ENCODE results near the gene LCOR. TPM values are rescaled to one million over a fixed set of nuclear protein-coding genes. Genes with fewer than 3 reads are reported as not detected.

Gene LCOR
- total RNA-seq, 4 donors from 2014 or later, result 22.3 to 220 (median 38.5) TPM

DNA sequence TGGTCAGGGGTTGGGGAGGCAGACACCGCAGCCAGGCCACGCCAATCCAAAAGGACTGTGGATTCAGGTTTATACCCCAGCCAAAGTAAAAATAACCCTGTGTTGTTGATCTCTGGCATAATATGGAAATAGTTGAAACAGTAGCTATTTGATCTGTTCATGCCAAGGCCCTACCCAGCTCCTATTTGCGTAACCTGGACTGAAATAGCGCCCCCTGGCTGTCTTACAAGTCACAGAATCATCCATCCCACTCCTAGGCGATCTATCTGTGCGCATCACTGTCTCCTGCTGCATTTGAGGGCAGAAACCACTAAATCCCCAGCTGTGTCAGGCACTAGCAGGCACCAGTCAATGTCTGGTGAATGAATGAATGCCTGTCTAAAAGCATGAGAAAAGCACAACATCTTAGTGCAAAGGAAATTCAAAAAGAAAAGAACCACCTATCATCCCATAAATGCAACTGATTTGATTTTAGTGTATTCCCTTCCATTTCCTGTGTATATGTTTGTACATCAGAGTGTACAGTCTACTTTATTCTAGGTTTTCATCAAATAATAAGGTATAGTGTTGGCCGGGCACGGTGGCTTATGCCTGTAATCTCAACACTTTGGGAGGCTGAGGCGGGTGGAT, 193.6 kb downstream of the LCOR start:
- no peak overlapping the region for H3K4me3 ChIP-seq
- no peaks in the 10 kb centered on the region for H3K27me3 ChIP-seq
- TF ChIP-seq, protein P1, sequence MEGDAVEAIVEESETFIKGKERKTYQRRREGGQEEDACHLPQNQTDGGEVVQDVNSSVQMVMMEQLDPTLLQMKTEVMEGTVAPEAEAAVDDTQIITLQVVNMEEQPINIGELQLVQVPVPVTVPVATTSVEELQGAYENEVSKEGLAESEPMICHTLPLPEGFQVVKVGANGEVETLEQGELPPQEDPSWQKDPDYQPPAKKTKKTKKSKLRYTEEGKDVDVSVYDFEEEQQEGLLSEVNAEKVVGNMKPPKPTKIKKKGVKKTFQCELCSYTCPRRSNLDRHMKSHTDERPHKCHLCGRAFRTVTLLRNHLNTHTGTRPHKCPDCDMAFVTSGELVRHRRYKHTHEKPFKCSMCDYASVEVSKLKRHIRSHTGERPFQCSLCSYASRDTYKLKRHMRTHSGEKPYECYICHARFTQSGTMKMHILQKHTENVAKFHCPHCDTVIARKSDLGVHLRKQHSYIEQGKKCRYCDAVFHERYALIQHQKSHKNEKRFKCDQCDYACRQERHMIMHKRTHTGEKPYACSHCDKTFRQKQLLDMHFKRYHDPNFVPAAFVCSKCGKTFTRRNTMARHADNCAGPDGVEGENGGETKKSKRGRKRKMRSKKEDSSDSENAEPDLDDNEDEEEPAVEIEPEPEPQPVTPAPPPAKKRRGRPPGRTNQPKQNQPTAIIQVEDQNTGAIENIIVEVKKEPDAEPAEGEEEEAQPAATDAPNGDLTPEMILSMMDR (IDR thresholded peaks at IDR 0.05), result peak in 3 of 4 experiments; percentile 63 to 70 (median 70)
- no peak for TF ChIP-seq POLR2AphosphoS5 (IDR thresholded peaks at IDR 0.05)
- no peaks in the 10 kb centered on the region for H3K9me3 ChIP-seq
- H3K27ac ChIP-seq, result peak overlapping the region in 1 of 4 donors; percentile 75
- ATAC-seq, result peak; percentile 50
- 66 to 75% methylated on average over 6 to 7 of the region's 9 CpGs for WGBS, 2 donors (ENCODE audit: low coverage in 1 of 2)
- H3K4me1 ChIP-seq, result peaks cover 0 to 41% (median 5%) of the 10 kb centered on the region in 3 donors
- no peaks in the 10 kb centered on the region for H3K36me3 ChIP-seq

DNA sequence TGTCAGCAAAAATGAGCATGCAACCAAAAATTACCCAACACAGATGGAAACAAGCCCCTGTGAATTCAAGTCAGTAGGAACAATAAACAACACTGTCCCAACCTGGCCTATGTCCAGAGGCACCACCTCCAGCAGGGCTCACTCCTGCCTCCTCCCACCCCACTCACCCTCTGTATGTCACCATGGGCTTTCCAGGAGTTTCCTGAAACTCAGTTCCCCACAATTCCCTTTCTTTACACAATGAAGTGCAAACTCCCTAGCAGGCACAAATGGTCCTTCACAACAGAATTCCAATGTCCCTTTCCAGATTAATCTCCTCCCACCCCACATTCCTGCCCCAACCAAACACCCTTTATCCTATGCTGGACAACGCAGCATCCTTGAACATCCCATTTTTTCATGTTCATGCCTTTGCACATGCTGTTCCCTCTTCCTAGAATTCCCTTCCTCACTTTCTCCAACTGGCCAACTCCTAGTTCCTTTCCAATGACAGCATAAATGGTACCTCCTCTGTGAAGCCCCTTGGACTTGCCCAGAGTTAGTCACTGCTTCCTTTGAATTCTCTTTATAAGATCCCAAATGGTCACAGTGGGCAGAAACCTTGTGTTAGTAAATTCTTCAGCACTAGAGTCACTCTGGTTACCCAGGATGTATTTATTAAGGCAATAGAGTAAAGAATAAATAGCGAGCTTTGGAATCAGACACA, 196.2 kb downstream of the LCOR start:
- no peak overlapping the region for H3K27ac ChIP-seq
- ATAC-seq, result no peak
- H3K36me3 ChIP-seq, result no peaks in the 10 kb centered on the region
- peaks cover 0 to 25% (median 0%) of the 10 kb centered on the region in 3 donors for H3K4me1 ChIP-seq
- H3K4me3 ChIP-seq, result no peak overlapping the region
- H3K9me3 ChIP-seq, result no peaks in the 10 kb centered on the region
- WGBS, 2 donors (ENCODE audit: low coverage in 1 of 2), result 88 to 100% methylated on average over 1 to 2 of the region's 2 CpGs
- TF ChIP-seq POLR2A (IDR thresholded peaks at IDR 0.05), result no peak
- TF ChIP-seq, protein P1 (IDR thresholded peaks at IDR 0.05), result no peak
- no peak for TF ChIP-seq POLR2AphosphoS5 (IDR thresholded peaks at IDR 0.05)
- TF ChIP-seq EP300 (IDR thresholded peaks at IDR 0.05), result no peak
- peaks cover 4% of the 10 kb centered on the region for H3K27me3 ChIP-seq

DNA sequence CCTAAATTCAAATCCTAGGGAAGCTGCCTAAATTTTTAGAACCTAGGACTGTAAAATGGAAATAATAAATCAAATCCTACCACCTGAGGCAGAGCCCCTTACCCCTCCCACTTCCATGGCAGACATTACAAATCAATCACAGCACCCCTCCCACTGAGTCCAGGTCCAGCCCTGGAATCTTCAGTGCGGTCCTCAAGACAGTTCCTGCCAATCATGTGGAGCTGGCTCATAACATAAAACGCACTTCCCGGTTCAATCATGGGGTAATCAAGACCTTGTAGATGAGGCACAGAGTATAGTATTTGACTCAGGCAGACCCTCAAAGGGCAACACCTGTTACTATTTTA, 196.7 kb downstream of the LCOR start:
- ATAC-seq, result no peak
- H3K9me3 ChIP-seq, result no peaks in the 10 kb centered on the region
- peaks cover 4% of the 10 kb centered on the region for H3K27me3 ChIP-seq
- TF ChIP-seq POLR2AphosphoS5 (IDR thresholded peaks at IDR 0.05) (no peak), EP300 (IDR thresholded peaks at IDR 0.05) (no peak), POLR2A (IDR thresholded peaks at IDR 0.05) (no peak)
- TF ChIP-seq, protein P1 (IDR thresholded peaks at IDR 0.05), result no peak
- H3K27ac ChIP-seq, result no peak overlapping the region
- no peak overlapping the region for H3K4me3 ChIP-seq
- peaks cover 0 to 20% (median 0%) of the 10 kb centered on the region in 3 donors for H3K4me1 ChIP-seq
- no peaks in the 10 kb centered on the region for H3K36me3 ChIP-seq
- WGBS, 2 donors (ENCODE audit: low coverage in 1 of 2), result 85% methylated on average over 3 of the region's 3 CpGs; no CpG with 5 or more reads in 1 of the 2 donors

DNA sequence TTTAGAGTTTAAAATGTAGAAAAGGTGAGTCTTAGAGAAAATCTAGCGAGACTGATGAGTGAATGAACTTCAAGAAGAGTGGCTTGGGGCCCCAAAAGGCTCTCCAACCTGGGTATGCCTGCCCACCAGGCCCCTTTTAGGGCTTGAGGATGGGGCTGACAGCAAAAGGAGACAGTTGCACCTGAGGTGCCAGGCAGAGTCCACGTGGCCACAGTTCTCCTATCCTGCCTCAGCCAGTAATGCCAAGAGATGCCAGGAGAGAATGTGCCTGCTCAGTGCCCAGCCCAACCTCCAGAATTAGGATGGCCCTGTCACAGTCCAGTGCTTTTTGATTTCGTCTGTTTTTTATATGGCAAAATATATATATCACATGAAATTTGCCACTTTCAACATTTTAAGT, 197.2 kb downstream of the LCOR start:
- Histone ChIP-seq H3K27ac (no peak overlapping the region), H3K9me3 (no peaks in the 10 kb centered on the region), H3K4me3 (no peak overlapping the region), H3K36me3 (no peaks in the 10 kb centered on the region), H3K4me1 (peaks cover 0 to 15% (median 0%) of the 10 kb centered on the region in 3 donors), H3K27me3 (peaks cover 4% of the 10 kb centered on the region)
- no peak for ATAC-seq
- 67 to 81% methylated on average over 2 to 3 of the region's 3 CpGs for WGBS, 2 donors (ENCODE audit: low coverage in 1 of 2)
- TF ChIP-seq, protein P1 (IDR thresholded peaks at IDR 0.05), result no peak
- no peak for TF ChIP-seq POLR2AphosphoS5 (IDR thresholded peaks at IDR 0.05)
- TF ChIP-seq EP300 (IDR thresholded peaks at IDR 0.05), result no peak
- no peak for TF ChIP-seq POLR2A (IDR thresholded peaks at IDR 0.05)

DNA sequence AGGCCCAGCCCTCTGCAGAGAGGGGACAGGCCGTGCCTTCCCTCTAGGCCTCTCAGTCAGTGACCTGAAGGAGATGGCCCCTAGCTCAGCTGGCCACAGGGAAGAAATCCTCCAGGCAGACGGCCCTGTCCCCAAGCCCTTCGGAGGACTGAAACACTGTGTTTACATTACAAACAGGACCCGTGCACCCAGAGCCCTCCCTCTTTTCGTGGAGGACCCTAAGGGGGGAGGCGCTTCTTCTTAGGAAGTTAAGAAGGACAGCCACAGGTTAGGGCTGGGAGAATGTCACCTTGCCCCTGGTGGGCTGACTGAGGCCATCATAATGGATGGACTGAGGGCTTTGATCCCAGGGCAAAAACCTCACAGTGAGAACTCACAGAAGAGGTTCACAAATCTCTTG, 198.8 kb downstream of the LCOR start:
- H3K4me1 ChIP-seq, result no peaks in the 10 kb centered on the region
- no peaks in the 10 kb centered on the region for H3K36me3 ChIP-seq
- H3K4me3 ChIP-seq, result no peak overlapping the region
- no peak for ATAC-seq
- no peaks in the 10 kb centered on the region for H3K9me3 ChIP-seq
- TF ChIP-seq POLR2A (IDR thresholded peaks at IDR 0.05) (no peak), EP300 (IDR thresholded peaks at IDR 0.05) (no peak), POLR2AphosphoS5 (IDR thresholded peaks at IDR 0.05) (no peak)
- TF ChIP-seq, protein P1 (IDR thresholded peaks at IDR 0.05), result no peak
- H3K27me3 ChIP-seq, result peaks cover 4% of the 10 kb centered on the region
- no peak overlapping the region for H3K27ac ChIP-seq
- WGBS, 2 donors (ENCODE audit: low coverage in 1 of 2), result no CpG with 5 or more reads among the region's 6 CpGs
